Skeletal muscle satellite cell (primary cell): ENCODE results near the gene ANGPTL2.
A peak's percentile ranks its signal among the peaks of the same experiment; 100 is the strongest.

ENCODE experiments used
- H3K27me3 ChIP-seq: 2 replicates; pipeline ENCODE4 v1.7.0; 2013; ENCODE audit warnings: low read length; ENCODE audit not compliant: control insufficient read depth, insufficient read depth
- H3K36me3 ChIP-seq: 2 replicates; pipeline ENCODE4 v1.7.0; 2013; ENCODE audit warnings: mild to moderate bottlenecking, control low read depth, low read length; ENCODE audit not compliant: insufficient read depth
- H3K4me1 ChIP-seq: 2 replicates; pipeline ENCODE4 v1.7.0; 2013; ENCODE audit warnings: low read length; ENCODE audit not compliant: control insufficient read depth, insufficient read depth
- H3K4me2 ChIP-seq: 2 replicates; pipeline ENCODE4 v1.7.0; 2013; ENCODE audit warnings: mild to moderate bottlenecking, low read length
- H3K4me3 ChIP-seq: 2 replicates; pipeline ENCODE4 v1.7.0; 2013; ENCODE audit warnings: low read length
- H3K9ac ChIP-seq: 2 replicates; pipeline ENCODE4 v1.7.0; 2013; ENCODE audit warnings: mild to moderate bottlenecking, low read depth, low read length, moderate library complexity
- H3K9me3 ChIP-seq: replicated peaks from 2 replicates; pipeline ENCODE4 v1.7.0; 2013; ENCODE audit warnings: mild to moderate bottlenecking, control low read depth, low read length

Gene ANGPTL2

GRCh38 chr9:127121628-127122175 is 733 bp downstream of the ANGPTL2 start:
- no peaks in the 10 kb centered on the region for H3K9me3 ChIP-seq
- H3K4me2 ChIP-seq = peak overlapping the region; percentile 95
- H3K9ac ChIP-seq = peak overlapping the region; percentile 75
- H3K36me3 ChIP-seq = no peaks in the 10 kb centered on the region
- peak overlapping the region; percentile 75 for H3K4me3 ChIP-seq
- H3K4me1 ChIP-seq = peaks cover 35% of the 10 kb centered on the region
- no peaks in the 10 kb centered on the region for H3K27me3 ChIP-seq

GRCh38 chr9:127119320-127119709 is 3.1 kb downstream of the ANGPTL2 start:
- no peak overlapping the region for H3K4me2 ChIP-seq
- no peaks in the 10 kb centered on the region for H3K27me3 ChIP-seq
- H3K9me3 ChIP-seq = no peaks in the 10 kb centered on the region
- H3K36me3 ChIP-seq = no peaks in the 10 kb centered on the region
- H3K4me1 ChIP-seq = peaks cover 43% of the 10 kb centered on the region
- H3K4me3 ChIP-seq = no peak overlapping the region
- no peak overlapping the region for H3K9ac ChIP-seq

- H3K4me3 ChIP-seq = no peak overlapping the region
- H3K36me3 ChIP-seq = no peaks in the 10 kb centered on the region
- no peak overlapping the region for H3K9ac ChIP-seq
- no peaks in the 10 kb centered on the region for H3K27me3 ChIP-seq
- H3K4me1 ChIP-seq = peaks cover 43% of the 10 kb centered on the region
- H3K4me2 ChIP-seq = no peak overlapping the region
- H3K9me3 ChIP-seq = no peaks in the 10 kb centered on the region
These were observed 3.7 kb downstream of the ANGPTL2 start for GRCh38 chr9:127118597-127119319.

GRCh38 chr9:127117801-127118200 is 4.6 kb downstream of the ANGPTL2 start:
- Histone ChIP-seq H3K27me3 (no peaks in the 10 kb centered on the region), H3K9me3 (no peaks in the 10 kb centered on the region), H3K4me1 (peaks cover 38% of the 10 kb centered on the region), H3K4me3 (no peak overlapping the region), H3K9ac (no peak overlapping the region), H3K4me2 (no peak overlapping the region), H3K36me3 (no peaks in the 10 kb centered on the region)

GRCh38 chr9:127116957-127117356 is 5.5 kb downstream of the ANGPTL2 start:
- H3K9me3 ChIP-seq = no peaks in the 10 kb centered on the region
- H3K4me1 ChIP-seq = peaks cover 33% of the 10 kb centered on the region
- no peaks in the 10 kb centered on the region for H3K36me3 ChIP-seq
- no peaks in the 10 kb centered on the region for H3K27me3 ChIP-seq
- H3K4me3 ChIP-seq = no peak overlapping the region
- H3K4me2 ChIP-seq = no peak overlapping the region
- H3K9ac ChIP-seq = no peak overlapping the region

- H3K4me2 ChIP-seq = no peak overlapping the region
- H3K4me3 ChIP-seq = no peak overlapping the region
- H3K27me3 ChIP-seq = no peaks in the 10 kb centered on the region
- no peaks in the 10 kb centered on the region for H3K9me3 ChIP-seq
- H3K9ac ChIP-seq = no peak overlapping the region
- H3K36me3 ChIP-seq = no peaks in the 10 kb centered on the region
- H3K4me1 ChIP-seq = peaks cover 25% of the 10 kb centered on the region
These were observed 6.2 kb downstream of the ANGPTL2 start for GRCh38 chr9:127116088-127116726.

GRCh38 chr9:127114606-127115005 is 7.8 kb downstream of the ANGPTL2 start:
- Histone ChIP-seq H3K4me1 (peaks cover 20% of the 10 kb centered on the region), H3K4me3 (no peak overlapping the region)

GRCh38 chr9:127113191-127113972 is 9.1 kb downstream of the ANGPTL2 start:
- no peaks in the 10 kb centered on the region for H3K36me3 ChIP-seq
- no peak overlapping the region for H3K4me2 ChIP-seq
- H3K4me3 ChIP-seq = no peak overlapping the region
- H3K4me1 ChIP-seq = peaks cover 20% of the 10 kb centered on the region
- H3K9ac ChIP-seq = no peak overlapping the region
- no peaks in the 10 kb centered on the region for H3K9me3 ChIP-seq
- H3K27me3 ChIP-seq = no peaks in the 10 kb centered on the region

More at GRCh38 chr9:127114606-127115005, 7.8 kb downstream of the ANGPTL2 start:
- Histone ChIP-seq H3K4me2 (no peak overlapping the region), H3K9me3 (no peaks in the 10 kb centered on the region), H3K36me3 (no peaks in the 10 kb centered on the region), H3K9ac (no peak overlapping the region), H3K27me3 (no peaks in the 10 kb centered on the region)

- H3K9me3 ChIP-seq = no peaks in the 10 kb centered on the region
- H3K9ac ChIP-seq = no peak overlapping the region
- no peak overlapping the region for H3K4me3 ChIP-seq
- H3K36me3 ChIP-seq = no peaks in the 10 kb centered on the region
- H3K4me2 ChIP-seq = no peak overlapping the region
- no peaks in the 10 kb centered on the region for H3K27me3 ChIP-seq
- peaks cover 20% of the 10 kb centered on the region for H3K4me1 ChIP-seq
These were observed 9.7 kb downstream of the ANGPTL2 start for GRCh38 chr9:127112735-127113161.

- Histone ChIP-seq H3K4me1 (peaks cover 16% of the 10 kb centered on the region), H3K4me2 (no peak overlapping the region), H3K9ac (no peak overlapping the region), H3K4me3 (no peak overlapping the region), H3K27me3 (no peaks in the 10 kb centered on the region), H3K36me3 (no peaks in the 10 kb centered on the region), H3K9me3 (no peaks in the 10 kb centered on the region)
These were observed 10.4 kb downstream of the ANGPTL2 start for GRCh38 chr9:127112056-127112455.

- Histone ChIP-seq H3K27me3 (no peaks in the 10 kb centered on the region), H3K4me2 (no peak overlapping the region), H3K9me3 (no peaks in the 10 kb centered on the region), H3K4me1 (peaks cover 5% of the 10 kb centered on the region), H3K9ac (no peak overlapping the region), H3K4me3 (no peak overlapping the region), H3K36me3 (no peaks in the 10 kb centered on the region)
These were observed 13.2 kb downstream of the ANGPTL2 start for GRCh38 chr9:127109212-127109711.
